Fibroblast of lung (primary cell): ENCODE measurements around the gene SPATA20. TPM values are rescaled to one million over a fixed set of nuclear protein-coding genes. Genes with fewer than 3 reads are reported as not detected.

Source experiments
- DNase-seq, 2 donors: peaks; one replicate each; pipeline versions ENCODE4 v3.0.0 to v3.0.0-alpha.2; 2010; ENCODE audit warnings: low read depth in 2 of 2
- H2AFZ ChIP-seq: 2 replicates; pipeline ENCODE4 v1.5.1; 2012; ENCODE audit warnings: low read length, control low read depth, inconsistent platforms
- H3K27ac ChIP-seq: 2 replicates; pipeline ENCODE4 v1.5.1; 2011; ENCODE audit warnings: low read length, control low read depth; ENCODE audit not compliant: insufficient read depth
- H3K27me3 ChIP-seq: 2 replicates; pipeline ENCODE4 v1.5.1; 2011; ENCODE audit warnings: mild to moderate bottlenecking, low read length; ENCODE audit not compliant: control insufficient read depth, insufficient read depth
- H3K36me3 ChIP-seq: 2 replicates; pipeline ENCODE4 v1.5.1; 2011; ENCODE audit warnings: low read length; ENCODE audit not compliant: control insufficient read depth, insufficient read depth
- H3K4me1 ChIP-seq: 2 replicates; pipeline ENCODE4 v1.5.1; 2011; ENCODE audit warnings: low read length; ENCODE audit not compliant: control insufficient read depth, insufficient read depth; ENCODE audit errors: extremely low read depth
- H3K4me2 ChIP-seq: 2 replicates; pipeline ENCODE4 v1.5.1; 2011; ENCODE audit warnings: low read length, control low read depth; ENCODE audit not compliant: insufficient read depth; ENCODE audit errors: extremely low read depth
- H3K4me3 ChIP-seq, 4 experiments: fragments of 200-600 bp in 1 of 4; sonication (generic) in 1 of 4; replicated peaks in 1 of 4; 2 replicates each; pipeline ENCODE4 v1.5.1; 2011 to 2016; ENCODE audit warnings: low read length in 4 of 4, low read depth in 3 of 4, mild to moderate bottlenecking in 3 of 4, control low read depth in 2 of 4, inconsistent platforms in 1 of 4, mixed read lengths in 1 of 4; ENCODE audit not compliant: insufficient read depth in 1 of 4; ENCODE audit errors: control extremely low read depth in 1 of 4
- H3K79me2 ChIP-seq: 2 replicates; pipeline ENCODE4 v1.5.1; 2012; ENCODE audit warnings: mild to moderate bottlenecking, low read length, inconsistent platforms; ENCODE audit not compliant: control insufficient read depth, insufficient read depth
- H3K9ac ChIP-seq: 2 replicates; pipeline ENCODE4 v1.5.1; 2011; ENCODE audit warnings: mild to moderate bottlenecking, low read length, control low read depth; ENCODE audit not compliant: insufficient read depth
- H3K9me3 ChIP-seq: 2 replicates; pipeline ENCODE4 v1.5.1; 2012; ENCODE audit warnings: low read depth, low read length; ENCODE audit not compliant: control insufficient read depth, insufficient read depth
- H4K20me1 ChIP-seq: 2 replicates; pipeline ENCODE4 v1.5.1; 2011; ENCODE audit warnings: low read length; ENCODE audit not compliant: control insufficient read depth, insufficient read depth; ENCODE audit errors: extremely low read depth
- EZH2 ChIP-seq: IDR thresholded peaks from 2 replicates; pipeline ENCODE4 v1.5.1; 2012; ENCODE audit warnings: low read length, control low read depth, mild to moderate bottlenecking; ENCODE audit errors: missing control alignments
- polyA plus RNA-seq, 2 donors: library from polyadenylated mRNA; depleted of rRNA in 1 of 2; stranded (reverse) in 1 of 2; unstranded in 1 of 2; fragments of >200 nt; gene quantifications; 2 replicates each; pipeline ENCODE4 v1.2.1, GENCODE V29; 2011 to 2012; ENCODE audit warnings: missing spikeins in 1 of 2
- total RNA-seq: library from RNA; depleted of rRNA; stranded (reverse); fragments of >200 nt; gene quantifications from 2 replicates; pipeline ENCODE4 v1.2.1, GENCODE V29; 2014
- TF ChIP-seq, protein P1 (sequence below), 2 donors: IDR thresholded peaks in 1 of 2; conservative IDR thresholded peaks in 1 of 2; 1 replicate in 1 of 2; 2 replicates in 1 of 2; pipeline ENCODE4 v1.5.1; 2011 to 2012; ENCODE audit warnings: low read length in 2 of 2, control low read depth in 1 of 2, inconsistent platforms in 1 of 2, low read depth in 1 of 2, mild to moderate bottlenecking in 1 of 2

Gene SPATA20
- total and polyA plus RNA-seq, 2 donors (not counting 1 experiment from before 2014, with no cell fraction given), result 21.6 to 119 TPM

DNA sequence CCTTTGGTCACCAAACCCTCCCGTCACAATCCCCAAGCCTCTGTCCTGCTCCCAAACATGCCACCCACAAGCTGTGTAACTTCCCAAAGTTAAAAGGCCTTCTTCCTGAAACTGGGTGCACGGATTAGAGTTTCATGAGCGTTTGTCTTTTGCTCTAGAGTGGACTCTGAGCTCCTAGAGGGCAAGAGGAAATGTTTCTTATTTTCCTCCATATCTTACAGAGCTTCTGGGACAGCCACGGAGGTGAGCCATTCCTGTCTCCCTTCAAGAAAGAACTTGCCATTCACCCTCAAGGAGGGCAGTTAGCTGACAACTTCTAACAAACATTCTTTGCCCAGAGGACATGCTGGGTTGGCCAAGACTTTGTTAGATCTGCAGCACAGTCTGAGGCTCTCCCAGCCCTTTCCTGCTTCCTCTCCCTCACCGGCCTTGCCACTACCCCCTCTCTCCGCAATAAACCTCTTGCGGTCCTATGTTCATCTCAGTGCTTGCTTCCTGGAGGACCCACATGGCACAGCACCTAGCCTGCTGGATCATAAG, 41.3 kb upstream of the SPATA20 start:
- Histone ChIP-seq H3K79me2 (no peaks in the 10 kb centered on the region), H3K4me1 (no peaks in the 10 kb centered on the region), H2AFZ (no peak overlapping the region), H3K4me2 (no peak overlapping the region), H4K20me1 (no peaks in the 10 kb centered on the region), H3K4me3 (no peak overlapping the region), H3K9ac (no peak overlapping the region), H3K27ac (no peak overlapping the region), H3K27me3 (no peaks in the 10 kb centered on the region), H3K9me3 (no peaks in the 10 kb centered on the region), H3K36me3 (no peaks in the 10 kb centered on the region)
- TF ChIP-seq, protein P1, sequence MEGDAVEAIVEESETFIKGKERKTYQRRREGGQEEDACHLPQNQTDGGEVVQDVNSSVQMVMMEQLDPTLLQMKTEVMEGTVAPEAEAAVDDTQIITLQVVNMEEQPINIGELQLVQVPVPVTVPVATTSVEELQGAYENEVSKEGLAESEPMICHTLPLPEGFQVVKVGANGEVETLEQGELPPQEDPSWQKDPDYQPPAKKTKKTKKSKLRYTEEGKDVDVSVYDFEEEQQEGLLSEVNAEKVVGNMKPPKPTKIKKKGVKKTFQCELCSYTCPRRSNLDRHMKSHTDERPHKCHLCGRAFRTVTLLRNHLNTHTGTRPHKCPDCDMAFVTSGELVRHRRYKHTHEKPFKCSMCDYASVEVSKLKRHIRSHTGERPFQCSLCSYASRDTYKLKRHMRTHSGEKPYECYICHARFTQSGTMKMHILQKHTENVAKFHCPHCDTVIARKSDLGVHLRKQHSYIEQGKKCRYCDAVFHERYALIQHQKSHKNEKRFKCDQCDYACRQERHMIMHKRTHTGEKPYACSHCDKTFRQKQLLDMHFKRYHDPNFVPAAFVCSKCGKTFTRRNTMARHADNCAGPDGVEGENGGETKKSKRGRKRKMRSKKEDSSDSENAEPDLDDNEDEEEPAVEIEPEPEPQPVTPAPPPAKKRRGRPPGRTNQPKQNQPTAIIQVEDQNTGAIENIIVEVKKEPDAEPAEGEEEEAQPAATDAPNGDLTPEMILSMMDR (conservative IDR thresholded peaks at IDR 0.05 in 1 of 2, IDR thresholded peaks at IDR 0.05 in 1 of 2; ENCODE audit: low read depth in 1 of 2, low read length in 2 of 2), result no peak
- TF ChIP-seq EZH2, result no peak
- no peak for DNase-seq

GRCh38 chr17:50506298-50506697, 40.7 kb upstream of the SPATA20 start:
- H3K4me1 ChIP-seq, result no peaks in the 10 kb centered on the region
- no peak for TF ChIP-seq EZH2
- TF ChIP-seq, protein P1 (conservative IDR thresholded peaks at IDR 0.05 in 1 of 2, IDR thresholded peaks at IDR 0.05 in 1 of 2; ENCODE audit: low read depth in 1 of 2, low read length in 2 of 2), result no peak
- H3K4me2 ChIP-seq, result no peak overlapping the region
- no peak overlapping the region for H2AFZ ChIP-seq
- no peak overlapping the region for H3K9ac ChIP-seq
- no peak overlapping the region for H3K4me3 ChIP-seq
- H3K9me3 ChIP-seq, result no peaks in the 10 kb centered on the region
- H3K27ac ChIP-seq, result no peak overlapping the region
- H3K79me2 ChIP-seq, result no peaks in the 10 kb centered on the region
- DNase-seq, result no peak
- H4K20me1 ChIP-seq, result no peaks in the 10 kb centered on the region
- H3K27me3 ChIP-seq, result no peaks in the 10 kb centered on the region
- H3K36me3 ChIP-seq, result no peaks in the 10 kb centered on the region

DNA sequence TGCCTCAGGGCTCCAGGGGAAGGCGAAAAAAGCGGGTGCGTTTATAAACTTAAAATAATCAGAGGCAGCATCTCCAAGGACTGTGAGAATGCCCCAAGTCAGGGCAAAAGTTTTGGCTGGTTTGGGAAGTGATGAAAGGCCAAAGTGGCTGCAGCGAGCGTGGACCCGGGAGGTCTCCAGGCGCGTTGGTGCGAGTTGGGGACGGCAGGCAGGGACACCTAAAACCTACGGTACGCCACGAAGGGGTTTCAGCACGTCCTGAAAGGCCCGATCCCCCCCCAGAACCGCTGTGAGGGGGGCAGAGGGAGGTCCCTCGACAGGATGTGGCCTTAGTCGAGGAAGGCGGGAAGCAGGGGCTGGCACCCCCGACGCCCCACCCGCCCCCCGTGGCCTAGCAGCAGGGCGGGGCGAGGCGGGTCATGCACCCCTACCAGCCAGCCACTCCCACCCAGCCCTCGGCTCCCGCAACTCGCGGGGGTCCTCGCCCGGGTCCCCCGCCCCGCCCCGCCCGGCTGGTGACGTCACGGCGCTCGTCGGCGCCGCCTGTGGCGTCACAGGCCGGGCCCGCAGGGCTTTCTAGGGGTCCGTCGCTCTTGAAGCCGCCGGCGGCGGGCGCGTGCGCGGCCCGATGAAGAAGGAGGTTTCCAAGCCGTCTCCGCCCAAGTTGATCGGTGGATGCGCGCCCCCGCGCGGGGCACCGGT, 39.0 kb upstream of the SPATA20 start, which contains the start of gene MYCBPAP:
MYCBPAP (plus strand) TSS at position 569 of the 702 bp plus-strand sequence. CDS start 236 bp downstream, outside the sequence.
- Histone ChIP-seq H3K9me3 (no peaks in the 10 kb centered on the region), H3K36me3 (no peaks in the 10 kb centered on the region), H4K20me1 (no peaks in the 10 kb centered on the region), H3K4me2 (peak within 1 kb of the TSS; percentile 87), H3K4me1 (no peaks in the 10 kb centered on the region), H3K27ac (peak within 1 kb of the TSS; percentile 65), H3K4me3 (peak within 1 kb of the TSS; percentile 39 to 60 (median 56)), H3K27me3 (no peaks in the 10 kb centered on the region), H3K9ac (peak within 1 kb of the TSS; percentile 70), H3K79me2 (no peaks in the 10 kb centered on the region), H2AFZ (peak within 1 kb of the TSS; percentile 96)
- DNase-seq, result peak; percentile 80 to 83
- no peak for TF ChIP-seq EZH2
- TF ChIP-seq, protein P1 (conservative IDR thresholded peaks at IDR 0.05 in 1 of 2, IDR thresholded peaks at IDR 0.05 in 1 of 2; ENCODE audit: low read depth in 1 of 2, low read length in 2 of 2), result no peak
